Measurements from ENCODE around the gene FHOD1. TPM values are rescaled to one million over a fixed set of nuclear protein-coding genes. Genes with fewer than 3 reads are reported as not detected.

The FHOD1 gene
- total and polyA plus RNA-seq, 2 of the 13 experiments (the other 11 are each of a cell fraction or from before 2014, with no cell fraction given): 20.0 to 20.8 TPM

- peak; percentile 51 for TF ChIP-seq TBX2 (CRISPR knock-in tag; IDR thresholded peaks at IDR 0.05; ENCODE audit: borderline replicate concordance)
- no peak for TF ChIP-seq ZNF318 (CRISPR knock-in tag; IDR thresholded peaks at IDR 0.05)
- no peak for TF ChIP-seq SUZ12 (IDR thresholded peaks at IDR 0.05; ENCODE audit: low read depth, low read length)
- no peak for TF ChIP-seq ZSCAN12 (CRISPR knock-in tag; IDR thresholded peaks at IDR 0.05)
- no peak for TF ChIP-seq ZNF160 (CRISPR knock-in tag; IDR thresholded peaks at IDR 0.05)
- TF ChIP-seq PATZ1 (CRISPR knock-in tag; IDR thresholded peaks at IDR 0.05): peak; percentile 31; the same call in 1 of the 2 replicates
- no peak for TF ChIP-seq NR3C1 (CRISPR knock-in tag; IDR thresholded peaks at IDR 0.05)
- TF ChIP-seq RELA (CRISPR knock-in tag; IDR thresholded peaks at IDR 0.05): peak; percentile 84; the same call in 1 of the 2 replicates
- TF ChIP-seq NFYB (CRISPR knock-in tag; IDR thresholded peaks at IDR 0.05): peak; percentile 75
- TF ChIP-seq U2AF1 (optimal IDR thresholded peaks at IDR 0.05; ENCODE audit: low read depth, low read length): no peak
- no peak for TF ChIP-seq ZBTB1 (CRISPR knock-in tag; IDR thresholded peaks at IDR 0.05; ENCODE audit: borderline replicate concordance)
- no peak for TF ChIP-seq ZBTB33 (CRISPR knock-in tag; IDR thresholded peaks at IDR 0.05)
- peak; percentile 85 for TF ChIP-seq TAF1 (CRISPR knock-in tag; IDR thresholded peaks at IDR 0.05)
- TF ChIP-seq, protein P1, sequence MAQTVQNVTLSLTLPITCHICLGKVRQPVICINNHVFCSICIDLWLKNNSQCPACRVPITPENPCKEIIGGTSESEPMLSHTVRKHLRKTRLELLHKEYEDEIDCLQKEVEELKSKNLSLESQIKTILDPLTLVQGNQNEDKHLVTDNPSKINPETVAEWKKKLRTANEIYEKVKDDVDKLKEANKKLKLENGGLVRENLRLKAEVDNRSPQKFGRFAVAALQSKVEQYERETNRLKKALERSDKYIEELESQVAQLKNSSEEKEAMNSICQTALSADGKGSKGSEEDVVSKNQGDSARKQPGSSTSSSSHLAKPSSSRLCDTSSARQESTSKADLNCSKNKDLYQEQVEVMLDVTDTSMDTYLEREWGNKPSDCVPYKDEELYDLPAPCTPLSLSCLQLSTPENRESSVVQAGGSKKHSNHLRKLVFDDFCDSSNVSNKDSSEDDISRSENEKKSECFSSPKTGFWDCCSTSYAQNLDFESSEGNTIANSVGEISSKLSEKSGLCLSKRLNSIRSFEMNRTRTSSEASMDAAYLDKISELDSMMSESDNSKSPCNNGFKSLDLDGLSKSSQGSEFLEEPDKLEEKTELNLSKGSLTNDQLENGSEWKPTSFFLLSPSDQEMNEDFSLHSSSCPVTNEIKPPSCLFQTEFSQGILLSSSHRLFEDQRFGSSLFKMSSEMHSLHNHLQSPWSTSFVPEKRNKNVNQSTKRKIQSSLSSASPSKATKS (CRISPR knock-in tag; IDR thresholded peaks at IDR 0.05): no peak
These were observed at the start of gene FHOD1 (continued) for GRCh38 chr16:67247192-67248072.
